ENCODE measurements around the gene ASMT. TPM values are rescaled to one million over a fixed set of nuclear protein-coding genes. Genes with fewer than 3 reads are reported as not detected.

Gene ASMT
- total and polyA plus RNA-seq, 7 donors: 0.22 TPM; not detected in 6

GRCh38 chrX:1659664-1660461 lies 45.0 kb downstream of the ASMT start:
- 93% methylated on average over 34 of the region's 34 CpGs for WGBS, 2 donors
- intact Hi-C loops (cut with DNase I): no loop called here
- DNase-seq: no peak
- H3K4me3 ChIP-seq: no peak overlapping the region
- no peaks in the 10 kb centered on the region for H3K9me3 ChIP-seq
- H3K27me3 ChIP-seq: no peaks in the 10 kb centered on the region
- H3K27ac ChIP-seq: no peak overlapping the region
- TF ChIP-seq POLR2AphosphoS5 (IDR thresholded peaks at IDR 0.05): no peak
- no peak for TF ChIP-seq CTCF (IDR thresholded peaks at IDR 0.05)
- TF ChIP-seq POLR2A (IDR thresholded peaks at IDR 0.05): no peak
- no peak for TF ChIP-seq EP300 (IDR thresholded peaks at IDR 0.05)
- no peaks in the 10 kb centered on the region for H3K36me3 ChIP-seq
- H3K4me1 ChIP-seq: no peaks in the 10 kb centered on the region

- no peaks in the 10 kb centered on the region for H3K4me1 ChIP-seq
- no peaks in the 10 kb centered on the region for H3K27me3 ChIP-seq
- no peaks in the 10 kb centered on the region for H3K9me3 ChIP-seq
- WGBS, 2 donors: 73 to 77% methylated on average over 16 of the region's 16 CpGs
- DNase-seq: no peak
- no peak for TF ChIP-seq POLR2AphosphoS5 (IDR thresholded peaks at IDR 0.05)
- no peak for TF ChIP-seq CTCF (IDR thresholded peaks at IDR 0.05)
- TF ChIP-seq EP300 (IDR thresholded peaks at IDR 0.05): no peak
- TF ChIP-seq POLR2A (IDR thresholded peaks at IDR 0.05): no peak
- H3K4me3 ChIP-seq: peak overlapping the region in 1 of 4 donors; percentile 8
- intact Hi-C loops (cut with DNase I): no loop called here
- no peak overlapping the region for H3K27ac ChIP-seq
- no peaks in the 10 kb centered on the region for H3K36me3 ChIP-seq
Measured at GRCh38 chrX:1661048-1661921, 46.4 kb downstream of the ASMT start.

- 77 to 86% methylated on average over 15 of the region's 15 CpGs for WGBS, 2 donors
- peak overlapping the region in 1 of 4 donors; percentile 8 for H3K4me3 ChIP-seq
Measured at GRCh38 chrX:1661922-1662221, 47.0 kb downstream of the ASMT start.

GRCh38 chrX:1667566-1667965 lies 52.7 kb downstream of the ASMT start:
- Histone ChIP-seq H3K4me3 (no peak overlapping the region), H3K27me3 (no peaks in the 10 kb centered on the region), H3K4me1 (no peaks in the 10 kb centered on the region), H3K9me3 (no peaks in the 10 kb centered on the region), H3K36me3 (no peaks in the 10 kb centered on the region), H3K27ac (no peak overlapping the region)
- TF ChIP-seq CTCF (IDR thresholded peaks at IDR 0.05): no peak
- no peak for TF ChIP-seq POLR2AphosphoS5 (IDR thresholded peaks at IDR 0.05)
- TF ChIP-seq POLR2A (IDR thresholded peaks at IDR 0.05): no peak
- TF ChIP-seq EP300 (IDR thresholded peaks at IDR 0.05): no peak
- DNase-seq: no peak
- 76 to 86% methylated on average over 6 of the region's 6 CpGs for WGBS, 2 donors
- intact Hi-C loops (cut with DNase I): no loop called here

More at GRCh38 chrX:1661922-1662221, 47.0 kb downstream of the ASMT start:
- intact Hi-C loops (cut with DNase I): no loop called here
- H3K9me3 ChIP-seq: no peaks in the 10 kb centered on the region
- TF ChIP-seq CTCF (IDR thresholded peaks at IDR 0.05): no peak
- TF ChIP-seq EP300 (IDR thresholded peaks at IDR 0.05): no peak
- TF ChIP-seq POLR2A (IDR thresholded peaks at IDR 0.05): no peak
- TF ChIP-seq POLR2AphosphoS5 (IDR thresholded peaks at IDR 0.05): no peak
- H3K27ac ChIP-seq: no peak overlapping the region
- DNase-seq: no peak
- H3K4me1 ChIP-seq: no peaks in the 10 kb centered on the region
- H3K36me3 ChIP-seq: no peaks in the 10 kb centered on the region
- no peaks in the 10 kb centered on the region for H3K27me3 ChIP-seq

Data from sigmoid colon (tissue), 7 donors.